ENCODE results near the gene SOCS2.
"Not testable (repeated sequence)": the region's sequence is repeated elsewhere in the genome, so short reads cannot be mapped to it uniquely, and the experiment has no call there.

Gene SOCS2

DNA sequence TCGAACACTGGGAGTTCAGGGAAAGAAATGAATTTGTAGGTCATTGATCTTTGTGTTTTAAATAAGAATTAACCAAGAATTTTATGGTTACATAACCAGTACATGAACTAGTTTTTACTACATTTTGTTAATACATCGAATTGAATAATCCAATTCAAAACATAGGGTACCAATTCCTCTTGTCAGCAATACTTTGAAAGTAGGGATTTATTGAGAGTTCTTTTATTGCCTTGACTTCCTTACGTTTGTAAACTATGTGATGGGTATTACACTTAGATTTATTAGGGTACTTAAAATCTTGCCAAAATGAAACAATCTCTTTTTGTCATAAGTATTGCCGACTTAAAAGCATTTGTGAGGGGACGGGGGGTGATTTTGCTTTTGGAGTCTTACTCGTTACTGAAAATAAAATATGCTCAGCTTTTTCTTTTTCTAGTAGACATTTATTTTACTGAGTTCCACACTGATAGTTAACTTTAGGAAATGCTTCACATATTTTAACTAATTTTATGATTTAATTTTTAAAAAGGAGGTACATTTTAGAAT lies 22.4 kb downstream of the SOCS2 start:
- DNase-seq, result no peak

DNA sequence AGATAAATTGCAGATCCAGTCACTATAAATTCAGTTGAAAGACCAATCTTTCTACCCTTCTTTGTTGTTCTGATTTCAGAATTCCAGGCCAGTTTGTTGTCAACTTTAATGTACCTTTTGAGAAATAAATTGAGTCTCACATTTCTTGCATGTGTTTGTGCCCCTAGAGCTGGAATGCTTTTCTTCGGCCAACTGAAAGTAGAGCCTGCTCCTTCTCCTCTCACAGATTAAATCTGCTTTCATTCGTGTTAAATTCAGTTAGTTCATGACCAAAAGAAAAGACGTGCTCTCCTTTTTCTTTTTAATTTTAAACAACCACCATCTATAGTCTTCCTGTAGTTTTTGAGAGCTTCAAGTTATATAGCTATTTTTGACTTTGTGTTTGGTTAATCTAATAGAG lies 22.9 kb downstream of the SOCS2 start:
- no peak for DNase-seq

DNA sequence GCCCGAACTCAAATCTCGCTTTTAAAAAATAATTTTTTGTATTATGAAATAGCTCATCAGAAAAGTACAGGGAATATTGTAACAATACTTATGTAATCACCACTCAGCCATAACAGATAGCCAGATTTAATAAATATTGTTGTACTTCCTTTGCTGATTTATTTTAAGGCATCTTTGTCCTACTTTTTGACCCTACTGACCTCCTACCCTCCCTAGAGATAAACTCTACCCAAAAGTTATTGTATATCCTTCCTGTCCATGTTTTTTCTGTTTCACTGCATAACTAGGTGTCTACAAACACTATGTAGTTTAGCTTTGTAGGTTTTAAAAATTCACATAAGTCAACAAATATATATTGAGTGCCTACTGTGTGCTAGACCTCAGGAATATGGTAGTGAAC lies 25.1 kb downstream of the SOCS2 start:
- no peak for DNase-seq

DNA sequence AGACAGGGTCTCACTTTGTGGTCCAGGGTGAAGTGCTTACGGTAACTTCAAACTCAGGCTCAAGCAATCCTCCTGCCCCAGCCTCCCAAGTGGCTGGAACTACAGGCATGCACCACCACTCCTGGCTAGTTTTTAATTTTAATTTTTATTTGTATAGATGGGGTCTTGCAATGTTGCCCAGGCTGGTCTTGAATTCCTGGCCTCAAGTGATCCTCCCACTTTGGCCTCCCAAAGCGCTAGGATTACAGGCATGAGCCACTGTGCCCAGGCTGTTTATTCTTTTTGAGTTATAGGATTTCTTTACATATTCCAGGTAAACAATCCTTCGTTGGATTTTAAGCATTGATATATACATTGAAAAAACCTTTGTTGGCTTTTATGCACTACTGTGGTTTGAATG lies 26.7 kb downstream of the SOCS2 start:
- DNase-seq, result no peak

DNA sequence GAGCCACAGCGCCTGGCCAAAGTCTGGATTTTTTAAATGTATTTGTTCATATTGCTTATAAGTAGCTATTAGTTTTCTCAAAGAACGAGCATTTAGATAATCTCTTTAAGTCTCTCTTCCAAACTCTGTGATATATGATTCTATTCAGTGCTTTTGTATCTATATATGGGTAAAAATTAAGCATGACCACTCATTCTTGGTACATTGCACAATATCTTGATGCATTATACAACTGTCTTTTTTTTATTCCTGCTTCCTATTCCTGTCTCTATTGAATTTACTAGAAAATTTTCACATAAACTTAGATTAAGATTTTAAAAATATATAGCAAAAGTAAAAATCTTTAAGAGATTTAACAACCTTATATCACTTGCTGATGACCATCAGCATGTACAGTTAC lies 29.1 kb downstream of the SOCS2 start:
- DNase-seq, result no peak

DNA sequence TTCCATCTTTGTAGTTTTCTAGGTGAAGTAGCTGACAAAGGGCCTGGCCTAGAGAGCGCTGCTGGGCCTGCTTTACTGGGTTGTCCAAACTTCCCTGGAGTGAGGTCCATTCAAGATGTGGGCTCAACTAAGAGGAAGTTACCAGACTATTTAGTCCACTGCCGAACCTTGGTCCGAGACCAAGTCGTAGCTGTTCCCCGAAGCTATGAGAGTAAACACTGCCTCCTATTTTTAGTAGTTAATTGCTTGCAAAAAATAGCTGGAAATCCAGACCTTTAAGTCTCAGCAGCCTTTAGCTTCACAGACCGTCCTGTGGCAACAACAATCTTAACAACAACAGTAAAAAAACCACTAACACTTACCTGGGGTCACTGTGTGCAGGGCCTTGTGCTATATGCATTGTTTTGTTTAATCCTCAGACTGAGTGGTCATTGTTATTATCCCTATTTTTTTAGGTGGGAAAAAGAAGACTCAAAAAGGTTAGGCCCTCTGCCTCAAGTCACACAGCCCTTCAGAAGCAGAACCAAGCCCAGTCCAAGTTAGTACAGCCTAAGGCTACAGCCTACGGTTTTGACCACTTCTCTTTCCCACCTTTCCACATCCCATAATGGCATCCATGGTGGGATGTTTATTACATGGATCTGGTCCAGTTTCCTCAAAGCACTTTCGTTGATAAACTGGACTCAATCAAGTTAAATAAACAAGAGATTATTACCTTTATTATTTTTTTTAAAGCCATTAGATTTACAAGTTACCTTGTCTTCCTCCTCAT lies 30.6 kb downstream of the SOCS2 start:
- DNase-seq, result no peak

DNA sequence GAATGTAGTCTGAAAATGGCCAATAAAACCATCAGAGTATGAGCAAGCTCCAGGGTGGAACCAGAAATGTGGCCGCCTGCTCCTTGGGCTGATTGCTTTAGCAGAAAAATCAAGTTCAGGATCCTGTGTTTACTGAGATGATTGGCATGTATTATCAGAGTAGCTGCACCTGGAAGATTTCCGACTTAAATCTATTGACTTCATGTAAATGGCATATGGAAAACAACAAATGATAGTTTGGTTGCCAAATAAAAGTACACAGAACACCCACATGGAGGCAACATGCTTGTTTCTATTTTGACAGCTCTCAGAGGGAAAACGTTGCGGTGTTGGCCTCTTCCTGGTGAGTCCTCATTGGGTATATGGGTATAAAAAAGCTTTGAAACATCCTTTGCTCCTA lies 31.3 kb downstream of the SOCS2 start:
- DNase-seq, result no peak

DNA sequence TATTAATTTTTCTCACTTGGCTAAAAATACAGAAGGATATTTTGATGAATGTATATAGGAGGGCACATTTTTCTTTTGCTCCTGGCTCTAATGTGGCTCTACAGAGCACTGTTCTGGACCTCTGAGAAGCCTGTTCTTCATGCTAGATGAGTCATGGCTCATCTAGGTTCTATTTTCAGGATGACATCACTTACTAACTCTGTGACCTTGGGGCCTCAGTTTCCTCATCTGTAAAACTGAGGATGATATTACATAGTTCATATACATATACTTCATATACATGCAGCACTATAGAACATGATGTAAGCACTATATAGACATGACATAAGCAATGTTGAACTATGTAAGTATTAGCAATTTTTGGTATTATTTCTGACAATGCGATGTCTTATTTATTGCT lies 35.8 kb downstream of the SOCS2 start:
- no peak for DNase-seq

DNA sequence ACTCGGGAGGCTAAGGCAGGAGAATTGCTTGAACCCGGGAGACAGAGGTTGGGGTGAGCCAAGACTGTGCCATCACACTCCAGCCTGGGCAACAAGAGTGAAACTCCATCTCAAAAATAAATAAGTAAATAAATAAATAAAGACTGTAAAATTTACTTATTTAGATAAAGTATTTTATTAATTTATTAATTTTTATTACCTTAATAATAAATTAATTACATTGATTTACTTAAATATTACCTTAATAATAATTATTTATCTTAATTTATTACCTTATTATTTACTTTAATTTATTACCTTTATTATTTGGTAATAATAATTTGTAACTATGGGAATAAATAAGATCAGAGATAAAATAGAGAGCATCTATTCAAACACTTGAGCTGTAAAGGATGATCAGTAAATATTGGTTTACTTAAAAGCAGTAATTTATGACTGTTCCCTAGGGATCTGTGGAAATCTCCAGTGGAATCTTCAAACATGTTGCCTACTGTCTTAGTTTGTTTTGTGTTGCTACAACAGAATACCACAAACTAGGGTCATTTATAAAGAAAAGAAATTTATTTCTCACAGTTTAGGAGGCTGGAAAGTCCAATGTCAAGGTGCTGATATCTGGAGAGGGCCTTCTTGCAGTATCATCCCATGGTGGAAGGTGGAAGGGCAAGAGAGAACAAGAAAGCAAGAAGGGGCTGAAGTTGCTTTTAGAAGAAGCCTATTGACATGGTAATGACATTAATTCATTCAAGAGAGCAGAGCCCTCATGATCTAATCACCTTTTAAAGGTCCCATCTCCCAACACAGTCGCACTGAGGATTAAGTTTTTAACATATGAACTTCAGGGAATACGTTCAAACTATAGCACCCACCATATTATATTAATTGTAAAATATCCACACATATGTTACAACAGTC lies 37.1 kb downstream of the SOCS2 start:
- DNase-seq, result no peak

DNA sequence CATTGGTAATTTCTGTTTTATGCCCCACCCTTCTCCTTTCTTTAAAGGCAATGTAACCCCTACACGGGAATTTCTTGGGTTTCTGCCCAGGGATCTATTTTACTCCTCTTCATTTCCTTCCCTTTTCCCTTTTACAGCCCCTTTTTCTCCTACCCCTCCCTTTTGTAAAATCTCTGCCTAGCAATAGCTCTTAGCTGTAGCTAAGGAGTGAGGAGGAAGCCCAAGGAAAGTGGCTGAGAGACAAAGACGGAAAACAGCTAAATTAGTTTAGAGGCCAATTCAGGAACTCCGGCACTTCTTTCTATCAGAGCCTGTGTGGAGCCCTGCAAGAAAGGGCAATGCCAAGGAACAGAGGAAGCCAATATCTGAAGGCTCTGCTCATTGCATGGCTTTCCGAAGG lies 40.3 kb downstream of the SOCS2 start:
- DNase-seq, result no peak

DNA sequence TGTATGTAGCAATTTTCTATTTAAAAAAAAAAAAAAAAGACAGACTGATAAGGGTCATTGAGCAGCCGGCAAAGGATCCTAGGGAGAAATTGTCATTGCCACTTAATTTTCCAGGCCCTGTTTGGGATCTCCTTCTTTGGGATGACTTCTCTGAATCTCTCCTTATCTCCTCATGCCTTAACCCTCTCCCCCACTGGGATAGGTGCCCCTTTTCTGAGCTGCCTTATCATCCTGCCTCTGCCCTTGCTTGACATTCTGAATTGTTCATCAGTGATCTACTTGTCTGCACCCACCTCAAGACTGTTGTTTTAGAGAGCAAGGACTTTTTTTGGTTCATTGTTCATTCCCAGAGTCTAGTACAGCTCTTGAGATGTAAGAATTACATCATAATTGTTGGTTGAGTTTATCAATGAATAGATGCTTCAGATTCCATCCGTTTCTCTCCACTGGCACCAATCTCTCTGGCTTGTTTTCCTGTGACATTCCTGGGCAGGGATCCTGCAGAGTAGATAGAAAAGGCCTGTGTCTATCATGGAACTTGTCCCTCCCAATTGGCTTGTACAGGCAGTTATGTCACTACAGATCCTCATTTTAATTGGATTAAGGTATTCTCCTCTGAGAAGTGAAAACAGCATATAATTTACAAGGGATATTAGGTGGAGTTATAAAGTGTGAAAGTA lies 42.6 kb downstream of the SOCS2 start:
- no peak for DNase-seq

DNA sequence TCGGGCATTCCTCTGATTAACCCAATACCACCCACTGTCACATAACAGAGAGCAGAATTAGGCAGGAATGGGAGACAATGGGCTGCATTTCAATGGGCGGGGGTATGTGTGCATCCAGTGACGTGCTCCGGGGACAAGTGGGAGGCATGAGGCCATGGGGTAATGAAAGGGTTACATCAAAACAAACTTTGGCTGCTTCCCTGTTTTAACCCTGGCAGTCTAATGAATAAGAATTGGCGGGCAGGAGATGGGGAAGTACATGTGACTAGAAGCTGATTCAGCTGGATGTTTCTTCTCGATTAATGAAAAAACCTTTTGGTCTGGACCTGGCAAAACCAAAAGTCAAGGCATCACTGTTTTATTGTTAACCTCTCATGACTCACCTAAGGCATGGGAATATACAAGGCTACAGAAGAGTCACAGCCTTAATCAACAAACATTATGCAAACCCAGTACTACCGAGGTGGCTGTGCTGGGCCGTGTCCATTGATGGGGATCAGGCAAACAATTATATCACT lies 44.2 kb downstream of the SOCS2 start:
- no peak for DNase-seq

DNA sequence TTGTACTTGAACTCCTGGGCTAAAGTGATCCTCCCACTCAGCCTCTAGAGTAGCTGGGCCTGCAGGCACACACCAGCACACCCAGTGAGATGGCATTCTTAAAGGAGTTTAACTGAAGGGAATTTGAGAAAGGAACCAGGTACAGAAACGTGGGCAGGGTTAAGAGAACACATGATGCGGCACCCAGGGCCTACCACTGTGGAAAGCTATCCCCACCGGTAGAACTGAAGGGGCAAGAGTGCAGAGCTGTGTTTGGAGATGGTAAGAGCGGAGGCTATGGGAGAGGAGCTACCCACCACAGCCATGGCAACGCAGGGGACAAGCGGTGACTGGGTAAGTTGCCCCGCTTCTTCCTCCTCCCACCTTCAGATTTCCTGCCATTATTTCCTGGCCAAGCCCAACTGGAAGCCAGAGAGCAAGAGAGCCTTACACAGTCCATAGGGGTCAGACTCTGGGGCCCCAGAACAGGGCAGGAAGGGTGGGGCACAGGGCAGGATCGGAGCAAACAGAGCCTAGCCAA lies 46.5 kb downstream of the SOCS2 start:
- DNase-seq, result no peak

DNA sequence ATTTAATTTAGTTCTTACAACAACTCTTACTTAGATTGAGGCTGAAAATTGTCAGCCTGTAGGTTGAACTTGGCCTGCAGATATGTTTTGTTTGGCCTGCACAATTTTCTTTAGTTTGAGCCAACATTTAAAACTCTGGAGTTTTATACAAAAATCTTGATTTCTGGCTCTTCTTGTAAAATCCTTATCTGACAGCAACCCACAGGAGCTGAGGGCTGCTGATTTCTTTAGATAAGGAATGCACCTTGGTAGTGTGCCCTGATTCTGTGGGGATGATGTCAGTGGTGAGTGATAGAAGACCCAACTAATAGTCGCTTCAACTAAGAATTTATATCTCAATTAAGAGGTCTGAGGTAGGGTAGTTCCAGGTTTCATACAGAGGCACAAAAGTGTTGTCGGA lies 49.5 kb downstream of the SOCS2 start:
- DNase-seq, result no peak

DNA sequence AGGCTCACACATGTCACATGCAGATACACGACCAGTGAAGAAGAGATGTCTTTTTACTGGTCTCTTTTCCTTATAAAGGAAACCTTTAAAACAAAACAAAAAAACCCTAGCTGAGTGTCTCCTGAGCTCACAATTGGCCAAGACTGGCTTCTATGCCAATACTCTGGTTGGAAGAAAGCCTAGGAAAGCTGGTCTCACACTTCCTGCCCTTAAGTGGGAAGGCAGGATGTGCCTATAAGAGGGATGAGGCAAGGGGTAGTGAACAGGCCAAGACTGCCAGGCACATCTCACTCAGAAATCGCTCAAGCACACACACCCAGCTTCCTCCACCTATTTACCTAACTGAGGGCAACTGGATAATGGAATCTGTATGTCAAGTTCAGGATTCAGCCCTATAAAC lies 50.0 kb downstream of the SOCS2 start:
- DNase-seq, result peak in 1 of 2 experiments; percentile 11

DNA sequence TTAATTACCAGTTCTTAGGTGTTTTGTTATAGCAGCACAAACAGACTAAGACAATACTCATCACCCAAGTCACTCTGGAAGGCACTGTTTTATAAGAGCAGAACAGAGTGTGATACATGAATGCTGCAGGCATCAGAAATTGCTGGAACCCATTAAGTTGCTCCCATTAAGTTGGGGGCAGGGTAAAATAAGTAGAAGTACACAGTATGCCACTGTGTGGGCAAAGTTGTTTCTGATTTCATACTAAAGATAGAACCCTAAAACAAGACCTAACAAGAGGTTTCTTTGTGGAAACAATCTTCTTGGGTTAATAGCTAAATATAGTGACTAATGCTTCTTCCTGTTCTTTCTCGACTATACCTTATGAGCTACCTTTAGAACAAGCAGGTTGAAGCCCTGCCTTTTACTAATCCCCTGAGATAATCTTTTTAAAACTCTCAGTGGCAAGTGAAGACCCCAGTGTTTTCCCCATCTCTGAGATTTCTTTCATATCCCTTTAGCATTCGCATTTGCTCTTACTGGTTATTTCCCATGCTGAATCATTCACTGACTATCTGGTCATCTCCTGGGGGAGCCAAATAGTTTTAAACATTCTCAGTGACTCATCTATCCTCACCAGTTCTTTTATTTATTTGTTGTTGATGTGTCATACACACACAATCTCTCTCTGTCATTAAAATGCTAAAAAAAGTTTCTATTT lies 52.3 kb downstream of the SOCS2 start:
- peak; percentile 66 to 98 for DNase-seq

DNA sequence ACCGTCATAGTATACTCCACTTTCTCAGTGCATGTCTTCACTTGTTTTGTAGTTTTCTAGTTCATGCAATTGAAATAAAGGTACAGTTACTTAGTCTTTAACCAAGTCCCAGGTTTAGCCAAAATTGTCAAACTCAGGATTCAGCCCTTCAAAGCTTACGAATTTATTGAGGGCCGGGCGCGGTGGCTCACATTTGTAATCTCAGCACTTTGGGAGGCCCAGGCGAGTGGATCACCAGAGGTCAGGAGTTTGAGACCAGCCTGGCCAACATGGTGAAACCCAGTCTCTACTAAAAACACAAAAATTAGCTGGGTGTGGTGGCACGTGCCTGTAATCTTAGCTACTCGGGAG lies 52.8 kb downstream of the SOCS2 start:
- not testable (repeated sequence) for DNase-seq

DNA sequence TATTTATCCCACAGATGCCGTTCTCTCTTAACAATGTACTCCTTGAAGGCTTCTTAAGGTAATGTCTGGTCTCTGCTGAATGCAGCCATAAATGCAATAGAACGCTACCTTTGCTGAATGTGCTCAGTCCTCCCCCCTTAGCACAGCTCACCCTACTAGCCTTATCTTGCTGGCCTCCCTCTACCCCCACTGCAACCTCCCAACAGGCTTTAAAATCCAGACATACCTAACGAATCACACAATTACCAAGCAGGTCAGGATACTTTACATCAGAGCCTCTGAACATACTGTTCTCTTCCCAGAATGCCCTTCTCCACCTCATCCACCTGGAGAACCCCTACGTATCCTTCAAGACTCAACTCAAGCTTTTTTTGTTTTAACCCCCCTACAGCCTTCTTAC lies 53.7 kb downstream of the SOCS2 start:
- DNase-seq, result no peak

All from SW 1271 (cell line).